ENCODE data around the gene OGDHL.
"Not testable (repeated sequence)": the region's sequence is repeated elsewhere in the genome, so short reads cannot be mapped to it uniquely, and the experiment has no call there.

GRCh38 chr10:49771046-49771445 is 8.9 kb upstream of the OGDHL start:
- TF ChIP-seq EZH2 (IDR thresholded peaks at IDR 0.05; ENCODE audit: insufficient read depth, poor library complexity, severe bottlenecking); EZH2phosphoT487 (IDR thresholded peaks at IDR 0.05; ENCODE audit: insufficient read depth, low read depth): not testable (repeated sequence)
